CD8-positive, alpha-beta memory T cell (primary cell): Measurements from ENCODE around the gene DNAJB4. TPM values are rescaled to one million over a fixed set of nuclear protein-coding genes. Genes with fewer than 3 reads are reported as not detected.
"Not testable (repeated sequence)": the region's sequence is repeated elsewhere in the genome, so short reads cannot be mapped to it uniquely, and the experiment has no call there.

Source experiments
- CTCF ChIA-PET: fragments of 350-600 bp; sonication (Branson Sonifier 250); formaldehyde crosslinking; loops from one replicate; lab custom pipeline; 2021; ENCODE audit warnings: antibody characterized with exemption; lab: Charles Lee
- POLR2A ChIA-PET: fragments of 350-600 bp; sonication (Branson Sonifier 250); formaldehyde crosslinking; loops from one replicate; lab custom pipeline; 2021; ENCODE audit warnings: antibody characterized with exemption; lab: Charles Lee
- DNase-seq, 5 donors: peaks; one replicate each; pipeline versions ENCODE4 v3.0.0 to v3.0.0-alpha.2; 2020 to 2022; ENCODE audit warnings: mixed read lengths in 1 of 5
- H3K27ac ChIP-seq: one replicate; pipeline ENCODE4 v1.7.0; 2013; ENCODE audit warnings: low read depth, mild to moderate bottlenecking, low read length, moderate library complexity
- H3K27me3 ChIP-seq: 2 replicates; pipeline ENCODE4 v1.7.0; 2013; ENCODE audit warnings: low read length, mild to moderate bottlenecking; ENCODE audit not compliant: insufficient read depth, poor library complexity, severe bottlenecking
- H3K36me3 ChIP-seq: 2 replicates; pipeline ENCODE4 v1.7.0; 2013; ENCODE audit warnings: mild to moderate bottlenecking, low read length, moderate library complexity; ENCODE audit not compliant: insufficient read depth
- H3K4me1 ChIP-seq: 2 replicates; pipeline ENCODE4 v1.7.0; 2013; ENCODE audit warnings: mild to moderate bottlenecking, low read length, moderate library complexity; ENCODE audit not compliant: insufficient read depth
- H3K4me3 ChIP-seq: 2 replicates; pipeline ENCODE4 v1.7.0; 2013; ENCODE audit warnings: mild to moderate bottlenecking, low read length
- H3K9me3 ChIP-seq: 2 replicates; pipeline ENCODE4 v1.7.0; 2013; ENCODE audit warnings: mild to moderate bottlenecking, low read length
- H3K27ac Mint-ChIP-seq, 8 donors: one replicate each; pipeline ENCODE4 v1.8.0; 2020 to 2021; ENCODE audit warnings: mixed read lengths in 8 of 8, mild to moderate bottlenecking in 6 of 8, inconsistent platforms in 3 of 8, moderate library complexity in 3 of 8
- H3K27me3 Mint-ChIP-seq, 2 donors: one replicate each; pipeline ENCODE4 v1.8.0; 2020 to 2021; ENCODE audit warnings: mixed read lengths in 2 of 2, mild to moderate bottlenecking in 1 of 2, moderate library complexity in 1 of 2
- H3K36me3 Mint-ChIP-seq, 3 donors: one replicate each; pipeline ENCODE4 v1.8.0; 2020 to 2021; ENCODE audit warnings: mixed read lengths in 3 of 3, inconsistent platforms in 1 of 3, mild to moderate bottlenecking in 1 of 3
- H3K4me1 Mint-ChIP-seq, 3 donors: one replicate each; pipeline ENCODE4 v1.8.0; 2020 to 2021; ENCODE audit warnings: mixed read lengths in 3 of 3, inconsistent platforms in 1 of 3, mild to moderate bottlenecking in 1 of 3
- H3K4me3 Mint-ChIP-seq, 7 donors: one replicate each; pipeline ENCODE4 v1.8.0; 2020 to 2021; ENCODE audit warnings: mixed read lengths in 7 of 7, mild to moderate bottlenecking in 6 of 7, moderate library complexity in 4 of 7, inconsistent platforms in 2 of 7
- H3K9me3 Mint-ChIP-seq, 5 donors: one replicate each; pipeline ENCODE4 v1.8.0; 2020 to 2022; ENCODE audit warnings: mixed read lengths in 5 of 5, mild to moderate bottlenecking in 3 of 5, moderate library complexity in 2 of 5, inconsistent platforms in 1 of 5
- polyA plus RNA-seq: library from polyadenylated mRNA; unstranded; fragments of 300-500 nt; fragmentation: Illumina TruSeq; gene quantifications from one replicate; pipeline ENCODE4 v1.2.3, GENCODE V29; 2021
- total RNA-seq, 2 experiments: library from RNA; stranded (reverse); gene quantifications; one replicate each; pipeline ENCODE4 v1.2.3, GENCODE V29; 2021

Gene DNAJB4
- total and polyA plus RNA-seq, 3 experiments from 2014 or later = 5.3 to 10.6 (median 8.1) TPM

DNA sequence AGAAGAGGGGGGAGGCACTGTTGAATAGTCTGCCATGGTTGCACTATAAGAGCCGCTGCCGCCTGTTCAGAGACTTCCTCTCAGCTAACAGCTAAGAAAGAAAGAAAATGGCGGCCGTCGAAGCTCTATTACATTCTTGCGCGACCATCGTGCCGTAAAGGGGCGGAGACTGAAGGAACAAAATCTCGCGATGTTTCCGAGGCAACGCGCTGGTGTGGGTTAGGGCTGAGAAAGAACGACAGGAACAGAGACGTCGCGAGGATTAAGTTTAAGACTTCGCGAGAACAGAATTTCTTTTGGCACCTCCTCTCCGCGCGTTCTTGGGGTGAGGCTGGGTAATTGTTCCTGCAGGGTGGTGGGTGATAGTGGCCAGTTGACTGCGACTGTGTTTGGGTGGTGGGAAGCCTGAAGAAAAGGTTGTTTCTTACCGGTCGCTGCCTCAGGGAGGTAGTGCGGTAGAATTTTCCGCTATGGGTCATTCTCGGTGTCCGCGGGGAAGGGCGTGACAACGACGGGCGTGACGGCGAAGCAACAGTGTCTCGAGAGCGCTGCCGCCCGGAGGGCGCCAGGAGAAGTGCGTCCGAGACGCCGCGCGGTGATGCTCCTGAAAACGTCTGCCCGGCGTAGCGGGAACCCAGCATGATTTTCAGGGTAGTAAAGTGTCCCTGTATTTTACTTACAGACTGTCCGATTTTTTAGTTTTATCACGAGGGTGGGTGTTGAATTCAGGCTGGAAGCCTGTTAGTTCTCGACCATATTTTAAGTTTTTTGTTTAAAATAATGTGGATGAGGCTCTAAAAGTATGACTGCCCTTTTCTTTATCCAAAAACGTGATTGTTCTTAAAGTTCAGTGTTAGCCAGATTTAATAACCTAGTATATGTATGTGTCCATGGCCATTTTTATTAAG is 25.5 kb upstream of the DNAJB4 start, which contains the start of gene FUBP1:
Gene FUBP1, minus strand, starts transcription at position 104 of the 908 bp plus-strand sequence. Its CDS starts 68 bp downstream, at position 36.
- Histone ChIP-seq H3K36me3 (peaks cover 3% of the 10 kb centered on the region), H3K4me3 (peak within 1 kb of the TSS; percentile 87), H3K4me1 (peaks cover 48% of the 10 kb centered on the region), H3K27ac (peak within 1 kb of the TSS; percentile 98), H3K27me3 (no peaks in the 10 kb centered on the region), H3K9me3 (no peaks in the 10 kb centered on the region)
- peaks cover 43 to 52% (median 51%) of the 10 kb centered on the region in 3 donors for H3K4me1 Mint-ChIP-seq
- no peaks in the 10 kb centered on the region for H3K27me3 Mint-ChIP-seq
- peak; percentile 88 to 98 (median 96) for DNase-seq
- POLR2A ChIA-PET = interaction anchor here (0.5 to 3.3 kb wide), 19 partner anchors 10 to 547 kb away, joined by 3 to 102 read pairs (median 4); partner anchors contain the start of genes DNAJB4, MIGA1, USP33 and ZZZ3
- peaks cover 0 to 26% (median 6%) of the 10 kb centered on the region in 3 donors for H3K36me3 Mint-ChIP-seq
- no peak within 1 kb of the TSS for H3K27ac Mint-ChIP-seq
- H3K4me3 Mint-ChIP-seq = no peak within 1 kb of the TSS
- H3K9me3 Mint-ChIP-seq = no peaks in the 10 kb centered on the region
- CTCF ChIA-PET = interaction anchor here (0.6 to 2.1 kb wide), 12 partner anchors 11 to 296 kb away, joined by 3 to 27 read pairs (median 4); partner anchors contain the start of genes DNAJB4, GIPC2 and ZZZ3

DNA sequence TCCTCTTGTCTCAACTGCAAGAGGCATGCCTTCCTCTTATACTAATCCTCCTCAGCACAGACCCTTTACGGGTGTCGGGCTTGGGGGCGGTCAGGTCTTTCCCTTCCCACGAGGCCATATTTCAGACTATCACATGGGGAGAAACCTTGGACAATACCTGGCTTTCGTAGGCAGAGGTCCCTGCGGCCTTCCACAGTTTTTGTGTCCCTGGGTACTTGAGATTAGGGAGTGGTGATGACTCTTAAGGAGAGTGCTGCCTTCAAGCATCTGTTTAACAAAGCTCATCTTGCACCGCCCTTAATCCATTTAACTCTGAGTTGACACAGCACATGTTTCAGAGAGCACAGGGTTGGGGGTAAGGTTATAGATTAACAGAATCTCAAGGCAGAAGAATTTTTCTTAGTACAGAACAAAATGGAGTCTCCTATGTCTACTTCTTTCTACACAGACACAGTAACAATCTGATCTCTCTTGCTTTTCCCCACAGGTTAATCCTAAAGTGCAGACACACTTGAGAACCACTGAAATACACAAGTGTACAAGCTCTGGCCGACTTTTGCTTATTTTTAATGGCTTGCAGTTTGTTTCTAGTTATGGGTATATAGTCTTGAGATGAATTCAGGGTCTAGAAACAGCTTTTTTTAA is 21.3 kb upstream of the DNAJB4 start:
- H3K27me3 Mint-ChIP-seq, H3K9me3 ChIP-seq, DNase-seq, H3K4me3 Mint-ChIP-seq, H3K27ac ChIP-seq, CTCF ChIA-PET, H3K4me3 ChIP-seq, H3K9me3 Mint-ChIP-seq, H3K27me3 ChIP-seq, POLR2A ChIA-PET, H3K36me3 ChIP-seq: not testable (repeated sequence)
- peak overlapping the region in 1 of 8 donors; percentile 10 for H3K27ac Mint-ChIP-seq
- peaks cover 11% of the 10 kb centered on the region for H3K4me1 ChIP-seq
- H3K36me3 Mint-ChIP-seq = peaks cover 0 to 11% (median 0%) of the 10 kb centered on the region in 3 donors
- H3K4me1 Mint-ChIP-seq = peaks cover 27 to 43% (median 40%) of the 10 kb centered on the region in 3 donors

DNA sequence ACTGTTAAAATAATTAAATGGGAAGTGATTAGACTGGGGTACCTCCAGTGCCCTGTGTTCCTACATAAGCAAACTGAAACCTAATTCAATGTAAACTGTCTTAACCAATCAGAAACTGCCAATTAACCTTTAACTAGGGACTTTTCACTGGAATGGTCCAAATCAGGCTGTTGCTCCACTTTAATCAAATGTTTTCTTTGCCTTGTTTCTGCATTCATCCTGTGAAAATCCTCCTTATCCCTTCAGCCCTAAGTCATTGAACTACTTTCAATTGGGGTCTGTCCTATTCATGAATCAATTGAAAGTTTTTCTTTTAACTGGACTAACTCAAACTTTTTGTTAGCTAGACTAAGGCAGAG is 20.8 kb upstream of the DNAJB4 start:
- Mint-ChIP-seq H3K36me3 (peaks cover 0 to 11% (median 0%) of the 10 kb centered on the region in 3 donors), H3K4me3 (no peak overlapping the region), H3K4me1 (peaks cover 27 to 45% (median 40%) of the 10 kb centered on the region in 3 donors), H3K27me3 (no peaks in the 10 kb centered on the region), H3K9me3 (no peaks in the 10 kb centered on the region), H3K27ac (peak overlapping the region in 3 of 8 donors; percentile 10 to 77 (median 10))
- H3K27ac ChIP-seq = no peak overlapping the region
- POLR2A ChIA-PET = no interaction called here
- H3K9me3 ChIP-seq = no peaks in the 10 kb centered on the region
- no peak overlapping the region for H3K4me3 ChIP-seq
- H3K36me3 ChIP-seq = no peaks in the 10 kb centered on the region
- H3K4me1 ChIP-seq = peaks cover 11% of the 10 kb centered on the region
- no peak for DNase-seq
- CTCF ChIA-PET = no interaction called here
- H3K27me3 ChIP-seq = no peaks in the 10 kb centered on the region

DNA sequence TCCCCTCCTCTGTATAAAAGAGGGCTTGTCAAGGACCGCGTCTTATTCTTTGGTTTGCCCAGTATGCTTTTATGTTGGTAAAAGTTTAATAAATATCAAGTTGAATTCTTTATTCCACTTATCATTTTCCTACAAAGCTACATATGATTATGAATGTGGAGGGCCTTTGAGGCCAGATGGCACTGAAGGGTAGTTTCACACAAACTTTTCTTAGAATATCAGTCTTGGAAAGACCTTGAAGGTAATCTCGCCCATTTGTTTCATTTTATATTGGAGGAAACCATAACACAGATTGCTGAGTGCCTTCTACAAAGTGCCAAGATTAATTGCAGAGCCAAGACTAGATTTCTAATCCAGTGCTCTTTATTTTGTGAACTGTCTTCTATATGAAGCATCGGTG is 20.1 kb upstream of the DNAJB4 start:
- Histone ChIP-seq H3K4me1 (peaks cover 11% of the 10 kb centered on the region), H3K27ac (no peak overlapping the region), H3K36me3 (no peaks in the 10 kb centered on the region), H3K9me3 (no peaks in the 10 kb centered on the region), H3K4me3 (no peak overlapping the region), H3K27me3 (no peaks in the 10 kb centered on the region)
- no peak for DNase-seq
- Mint-ChIP-seq H3K4me1 (peaks cover 27 to 51% (median 42%) of the 10 kb centered on the region in 3 donors), H3K36me3 (peaks cover 0 to 11% (median 0%) of the 10 kb centered on the region in 3 donors), H3K4me3 (no peak overlapping the region), H3K27me3 (no peaks in the 10 kb centered on the region), H3K27ac (peak overlapping the region in 2 of 8 donors; percentile 9 to 52), H3K9me3 (no peaks in the 10 kb centered on the region)
- ChIA-PET CTCF (no interaction called here), POLR2A (no interaction called here)

DNA sequence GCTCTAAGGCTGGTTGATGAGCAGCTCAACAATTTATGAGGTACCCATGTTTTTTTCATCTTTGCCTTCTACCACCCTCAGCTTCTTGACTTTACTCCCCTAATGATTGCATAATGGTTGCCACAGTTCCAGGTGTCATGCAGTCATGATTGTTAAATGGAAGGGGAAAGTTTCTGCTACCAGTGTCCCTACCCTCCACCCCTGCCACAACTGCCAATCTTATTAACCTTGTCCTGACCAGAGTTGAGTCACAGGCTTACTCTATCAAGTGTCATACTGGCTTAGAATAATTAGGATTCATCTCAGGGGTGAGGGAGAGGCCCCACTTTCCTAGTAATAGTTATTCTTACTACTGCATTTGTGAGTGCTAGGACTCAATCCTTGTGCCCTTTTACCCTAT is 17.9 kb upstream of the DNAJB4 start:
- peaks cover 24 to 37% (median 36%) of the 10 kb centered on the region in 3 donors for H3K4me1 Mint-ChIP-seq
- H3K27ac Mint-ChIP-seq = peak overlapping the region in 1 of 8 donors; percentile 20
- no peak overlapping the region for H3K4me3 Mint-ChIP-seq
- no peaks in the 10 kb centered on the region for H3K27me3 ChIP-seq
- no peaks in the 10 kb centered on the region for H3K9me3 Mint-ChIP-seq
- H3K4me1 ChIP-seq = no peaks in the 10 kb centered on the region
- CTCF ChIA-PET = no interaction called here
- H3K9me3 ChIP-seq = no peaks in the 10 kb centered on the region
- peaks cover 0 to 7% (median 0%) of the 10 kb centered on the region in 3 donors for H3K36me3 Mint-ChIP-seq
- DNase-seq = no peak
- H3K27ac ChIP-seq = no peak overlapping the region
- H3K4me3 ChIP-seq = no peak overlapping the region
- POLR2A ChIA-PET = no interaction called here
- H3K27me3 Mint-ChIP-seq = no peaks in the 10 kb centered on the region
- no peaks in the 10 kb centered on the region for H3K36me3 ChIP-seq

DNA sequence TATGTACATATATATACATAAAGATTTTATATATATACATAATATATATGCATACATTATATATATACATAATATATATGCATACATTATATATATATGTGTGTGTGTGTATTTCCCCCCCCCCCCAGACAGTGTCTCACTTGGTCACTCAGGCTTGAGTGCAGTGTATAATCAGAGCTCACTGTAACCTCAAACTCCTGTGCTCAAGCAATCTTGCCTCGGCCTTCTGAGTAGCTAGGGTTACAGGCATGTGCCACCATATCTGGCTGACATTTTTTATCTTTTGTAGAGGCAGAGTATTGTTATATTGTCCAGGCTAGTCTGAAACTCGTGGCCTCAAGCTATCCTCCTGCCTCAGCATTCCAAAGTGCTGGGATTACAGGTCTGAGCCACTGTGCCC is 16.8 kb upstream of the DNAJB4 start:
- H3K36me3 ChIP-seq = no peaks in the 10 kb centered on the region
- POLR2A ChIA-PET = no interaction called here
- CTCF ChIA-PET = no interaction called here

DNA sequence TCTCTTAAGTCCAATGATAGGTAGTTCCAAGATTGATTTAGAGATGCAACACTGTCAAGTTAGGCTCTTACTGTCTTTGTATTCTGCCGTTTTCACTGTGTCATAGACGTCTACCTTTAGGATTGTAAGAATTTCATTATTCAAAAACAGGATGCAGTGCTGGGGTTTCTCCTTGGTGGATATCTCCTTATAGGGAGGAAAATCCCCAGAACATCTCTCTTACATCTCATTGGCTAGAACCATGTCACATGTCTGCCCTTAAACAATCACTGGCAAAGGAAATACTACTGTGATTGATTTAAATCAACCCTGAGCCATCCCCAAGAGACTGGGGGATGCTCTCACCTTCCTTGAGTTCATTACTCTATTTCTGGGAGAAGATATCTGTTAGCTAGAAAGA is 15.0 kb upstream of the DNAJB4 start:
- Mint-ChIP-seq H3K9me3 (no peaks in the 10 kb centered on the region), H3K36me3 (peaks cover 0 to 10% (median 0%) of the 10 kb centered on the region in 3 donors), H3K27ac (peak overlapping the region in 2 of 8 donors; percentile 18 to 24), H3K27me3 (no peaks in the 10 kb centered on the region), H3K4me3 (no peak overlapping the region), H3K4me1 (peaks cover 11 to 27% (median 24%) of the 10 kb centered on the region in 3 donors)
- no peaks in the 10 kb centered on the region for H3K36me3 ChIP-seq
- POLR2A ChIA-PET = no interaction called here
- no peaks in the 10 kb centered on the region for H3K4me1 ChIP-seq
- no peak overlapping the region for H3K4me3 ChIP-seq
- H3K27ac ChIP-seq = no peak overlapping the region
- DNase-seq = no peak
- no peaks in the 10 kb centered on the region for H3K9me3 ChIP-seq
- CTCF ChIA-PET = interaction anchor here (1.7 kb wide), 1 partner anchor 11 kb away, joined by 6 read pairs; the partner anchor contains the start of gene FUBP1
- H3K27me3 ChIP-seq = no peaks in the 10 kb centered on the region

More for the DNA sequence above, 16.8 kb upstream of the DNAJB4 start:
- H3K36me3 Mint-ChIP-seq = peaks cover 0 to 9% (median 0%) of the 10 kb centered on the region in 3 donors
- no peaks in the 10 kb centered on the region for H3K4me1 ChIP-seq
- no peak overlapping the region for H3K4me3 ChIP-seq
- H3K27me3 ChIP-seq = no peaks in the 10 kb centered on the region
- no peak for DNase-seq
- no peaks in the 10 kb centered on the region for H3K27me3 Mint-ChIP-seq
- H3K4me1 Mint-ChIP-seq = peaks cover 19 to 37% (median 34%) of the 10 kb centered on the region in 3 donors
- H3K9me3 Mint-ChIP-seq = no peaks in the 10 kb centered on the region
- H3K9me3 ChIP-seq = no peaks in the 10 kb centered on the region
- no peak overlapping the region for H3K27ac ChIP-seq
- H3K27ac Mint-ChIP-seq = no peak overlapping the region
- no peak overlapping the region for H3K4me3 Mint-ChIP-seq
